Liver (tissue), 9 donors: Measurements from ENCODE around the gene ENTPD1. TPM values are rescaled to one million over a fixed set of nuclear protein-coding genes. Genes with fewer than 3 reads are reported as not detected.

ENCODE experiments used
- DNase-seq: peaks from one replicate; pipeline ENCODE4 v3.0.0-alpha.2; 2017; ENCODE audit warnings: low spot score
- H3K27ac ChIP-seq, 2 donors: one replicate each; pipeline ENCODE4 v1.7.0; 2013; ENCODE audit warnings: inconsistent platforms in 2 of 2, low read length in 2 of 2, control low read depth in 1 of 2, low read depth in 1 of 2, mild to moderate bottlenecking in 1 of 2
- H3K27me3 ChIP-seq, 4 donors: one replicate each; pipeline versions ENCODE4 v1.6.1 to v1.7.0; 2013; ENCODE audit warnings: low read length in 3 of 4, inconsistent platforms in 1 of 4, mild to moderate bottlenecking in 1 of 4, moderate library complexity in 1 of 4; ENCODE audit not compliant: control insufficient read depth in 4 of 4, insufficient read depth in 4 of 4
- H3K36me3 ChIP-seq, 4 donors: one replicate each; pipeline versions ENCODE4 v1.6.1 to v1.7.0; 2013; ENCODE audit warnings: low read length in 3 of 4, mild to moderate bottlenecking in 3 of 4, low read depth in 1 of 4, moderate library complexity in 1 of 4; ENCODE audit not compliant: control insufficient read depth in 4 of 4, insufficient read depth in 3 of 4
- H3K4me1 ChIP-seq, 4 donors: one replicate each; pipeline versions ENCODE4 v1.6.1 to v1.7.0; 2013; ENCODE audit warnings: low read length in 3 of 4, mild to moderate bottlenecking in 3 of 4, moderate library complexity in 1 of 4; ENCODE audit not compliant: control insufficient read depth in 4 of 4, insufficient read depth in 4 of 4
- H3K4me3 ChIP-seq, 3 donors: one replicate each; pipeline versions ENCODE4 v1.6.1 to v1.7.0; 2013; ENCODE audit warnings: low read length in 3 of 3, control low read depth in 1 of 3, low read depth in 1 of 3, mild to moderate bottlenecking in 1 of 3
- H3K9ac ChIP-seq, 2 donors: one replicate each; pipeline ENCODE4 v1.7.0; 2013; ENCODE audit warnings: low read length in 2 of 2, mild to moderate bottlenecking in 2 of 2, moderate library complexity in 2 of 2, control low read depth in 1 of 2, low read depth in 1 of 2
- H3K9me3 ChIP-seq, 4 donors: one replicate each; pipeline versions ENCODE4 v1.6.1 to v1.7.0; 2013; ENCODE audit warnings: low read length in 3 of 4; ENCODE audit not compliant: control insufficient read depth in 4 of 4
- ATF3 ChIP-seq: IDR thresholded peaks from 2 replicates; pipeline ENCODE4 v1.6.1; 2016; ENCODE audit warnings: antibody characterized with exemption
- CTCF ChIP-seq: fragments of 150-350 bp; IDR thresholded peaks from 2 replicates; pipeline ENCODE4 v1.5.1; 2017; ENCODE audit warnings: improper control_type of control experiment, low read depth, low read length; ENCODE audit not compliant: missing input control
- EGR1 ChIP-seq, 2 donors: IDR thresholded peaks; 2 replicates each; pipeline ENCODE4 v1.6.1; 2016 to 2018; ENCODE audit warnings: antibody characterized with exemption in 2 of 2, low read depth in 2 of 2
- FOXA1 ChIP-seq: IDR thresholded peaks from 2 replicates; pipeline ENCODE4 v1.6.1; 2016; ENCODE audit warnings: antibody characterized with exemption
- FOXA2 ChIP-seq: IDR thresholded peaks from 2 replicates; pipeline ENCODE4 v1.6.1; 2016; ENCODE audit warnings: antibody characterized with exemption
- HNF4A ChIP-seq, 2 donors: conservative IDR thresholded peaks; 2 replicates each; pipeline ENCODE4 v1.6.1; 2016; ENCODE audit warnings: antibody characterized with exemption in 2 of 2, mild to moderate bottlenecking in 2 of 2
- MAX ChIP-seq: IDR thresholded peaks from 2 replicates; pipeline ENCODE4 v1.6.1; 2016; ENCODE audit warnings: antibody characterized with exemption
- NR2F2 ChIP-seq: IDR thresholded peaks from 2 replicates; pipeline ENCODE4 v1.6.1; 2016; ENCODE audit warnings: antibody characterized with exemption
- RAD21 ChIP-seq, 2 donors: IDR thresholded peaks; 2 replicates each; pipeline ENCODE4 v1.6.1; 2016; ENCODE audit warnings: antibody characterized with exemption in 2 of 2, mild to moderate bottlenecking in 2 of 2
- REST ChIP-seq: IDR thresholded peaks from 2 replicates; pipeline ENCODE4 v1.6.1; 2016; ENCODE audit warnings: antibody characterized with exemption, mild to moderate bottlenecking
- RXRA ChIP-seq, 2 donors: IDR thresholded peaks; 2 replicates each; pipeline ENCODE4 v1.6.1; 2017 to 2018; ENCODE audit warnings: antibody characterized with exemption in 2 of 2, mild to moderate bottlenecking in 1 of 2
- TAF1 ChIP-seq: conservative IDR thresholded peaks from 2 replicates; pipeline ENCODE4 v1.6.1; 2016; ENCODE audit warnings: antibody characterized with exemption, mild to moderate bottlenecking
- YY1 ChIP-seq: IDR thresholded peaks from 2 replicates; pipeline ENCODE4 v1.6.1; 2016; ENCODE audit warnings: antibody characterized with exemption, mild to moderate bottlenecking
- polyA plus RNA-seq, 2 donors: library from polyadenylated mRNA; stranded (reverse) in 1 of 2; unstranded in 1 of 2; fragments of 200-250 nt in 1 of 2; fragments of >200 nt in 1 of 2; fragmentation: Nextera tagmentation in 1 of 2; extraction: Ambion mirVana in 1 of 2; gene quantifications; one replicate each; pipeline versions ENCODE4 v1.2.1 to v1.2.3, GENCODE V29; 2013 to 2015
- total RNA-seq, 2 donors: library from RNA; depleted of rRNA; stranded (reverse); fragments of >200 nt; gene quantifications; one replicate each; pipeline ENCODE4 v1.2.3, GENCODE V29; 2014
- donor health status: healthy.
- donor health status: healthy.
- donor health status: healthy.
- donor health status: healthy.
- donor health status: healthy.

ENTPD1 gene
- total and polyA plus RNA-seq, 4 donors = 2.1 to 8.0 (median 4.3) TPM

GRCh38 chr10:95795602-95796001, 39.6 kb downstream of the ENTPD1 start (continued):
- TF ChIP-seq REST (no peak), EGR1 (IDR thresholded peaks at IDR 0.05; ENCODE audit: low read depth in 2 of 2) (no peak)

GRCh38 chr10:95796504-95796903, 40.5 kb downstream of the ENTPD1 start:
- Histone ChIP-seq H3K36me3 (no peaks in the 10 kb centered on the region), H3K9ac (no peak overlapping the region), H3K27ac (no peak overlapping the region), H3K9me3 (no peaks in the 10 kb centered on the region), H3K27me3 (no peaks in the 10 kb centered on the region), H3K4me3 (no peak overlapping the region), H3K4me1 (no peaks in the 10 kb centered on the region)
- TF ChIP-seq TAF1 (no peak), FOXA2 (no peak), MAX (no peak), CTCF (no peak), NR2F2 (no peak), RXRA (IDR thresholded peaks at IDR 0.05) (no peak), EGR1 (IDR thresholded peaks at IDR 0.05; ENCODE audit: low read depth in 2 of 2) (no peak), REST (no peak), ATF3 (no peak), HNF4A (conservative IDR thresholded peaks at IDR 0.05) (no peak), FOXA1 (no peak), RAD21 (IDR thresholded peaks at IDR 0.05) (no peak), YY1 (no peak)
- no peak for DNase-seq
